SKM-1 (cell line): ENCODE results near the gene IL11RA.

Experiments used
- DNase-seq: peaks from one replicate; lab custom pipeline; 2025; ENCODE audit not compliant: unreplicated experiment; lab: John Stamatoyannopoulos, UW

The IL11RA gene

GRCh38 chr9:34652602-34653000 lies 616 bp downstream of the IL11RA start:
- no peak for DNase-seq

DNA sequence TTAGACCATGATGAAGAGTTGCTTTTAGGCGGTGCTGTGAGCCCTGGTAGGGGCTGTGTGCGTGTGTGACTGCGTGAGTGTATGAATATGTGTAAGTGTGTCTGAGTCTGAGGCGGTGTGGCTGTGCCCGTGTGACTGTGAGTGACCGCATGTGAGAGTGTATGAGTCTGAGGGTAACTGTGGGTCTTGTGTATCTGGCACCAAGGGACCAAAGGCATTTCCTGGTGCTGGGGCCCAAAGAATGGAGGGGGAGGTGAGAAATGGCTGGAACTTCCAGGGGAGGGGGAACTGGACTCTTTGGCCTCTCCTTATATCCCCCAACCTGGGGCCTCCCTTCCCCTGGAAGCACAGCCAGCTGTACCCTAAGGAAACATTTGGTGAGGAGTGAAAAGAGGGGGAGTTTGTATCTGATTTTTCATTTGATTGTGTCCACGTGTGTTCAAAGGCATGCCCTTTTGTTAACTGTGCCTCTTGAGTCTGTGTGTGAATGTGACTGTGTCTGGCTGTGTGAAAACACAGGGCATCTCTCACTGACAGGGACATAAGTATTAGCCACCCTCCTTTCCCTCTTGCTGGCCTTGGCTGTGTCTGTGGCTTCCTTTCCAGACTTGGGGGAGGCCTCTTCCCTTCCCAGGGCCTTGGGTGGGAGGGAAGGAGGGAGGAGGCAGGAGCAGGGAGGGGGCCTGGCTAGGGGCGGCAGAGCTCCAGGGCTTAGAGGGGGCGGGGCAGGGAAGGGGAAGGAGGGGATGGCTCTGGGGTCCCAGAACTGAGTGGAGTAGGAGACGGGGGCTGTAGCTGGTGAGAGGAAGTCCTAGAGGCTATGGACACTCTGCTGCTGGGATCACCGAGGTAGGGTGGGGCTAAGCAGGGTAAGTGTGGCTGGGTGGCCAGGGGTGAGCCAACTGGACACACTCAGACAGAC lies 1.4 kb downstream of the IL11RA start:
- no peak for DNase-seq

DNA sequence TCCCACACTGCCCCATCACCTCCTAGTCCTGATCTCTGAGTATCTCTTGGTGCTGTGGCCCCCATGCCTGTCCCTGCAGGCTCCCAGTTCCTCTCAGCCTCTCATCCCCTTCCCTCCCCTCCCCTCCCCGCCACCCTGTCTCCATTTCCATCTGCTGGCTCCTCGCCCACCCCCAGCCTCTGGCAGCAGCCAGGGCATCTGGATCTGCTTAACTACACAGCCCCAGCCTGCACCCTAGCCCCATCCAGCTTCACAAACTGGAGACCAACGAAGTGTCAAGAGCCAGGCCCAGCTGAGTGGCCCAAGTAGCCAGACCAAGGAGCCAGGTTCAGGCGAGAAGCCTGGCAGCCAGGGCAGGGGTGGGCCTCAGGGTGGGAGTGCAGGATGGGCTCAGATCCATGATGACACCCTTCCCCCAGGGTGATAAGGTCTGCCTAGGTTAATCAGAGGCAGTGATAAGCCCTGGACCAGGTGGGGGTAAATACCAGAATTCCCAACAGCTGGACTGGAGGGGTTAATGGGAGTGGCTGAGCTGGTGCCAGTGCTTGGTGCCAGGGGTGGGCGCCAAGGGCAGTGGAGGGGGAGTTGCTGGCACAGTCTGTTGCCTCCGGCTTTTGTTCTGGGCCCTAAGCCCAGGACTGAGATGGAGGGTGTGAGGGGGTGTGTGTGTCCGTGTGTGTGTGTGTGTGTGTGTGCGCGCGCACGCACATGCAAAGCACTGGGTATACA lies 2.5 kb downstream of the IL11RA start:
- no peak for DNase-seq

- no peak for DNase-seq
These were observed 3.4 kb downstream of the IL11RA start for GRCh38 chr9:34655394-34655793.

DNA sequence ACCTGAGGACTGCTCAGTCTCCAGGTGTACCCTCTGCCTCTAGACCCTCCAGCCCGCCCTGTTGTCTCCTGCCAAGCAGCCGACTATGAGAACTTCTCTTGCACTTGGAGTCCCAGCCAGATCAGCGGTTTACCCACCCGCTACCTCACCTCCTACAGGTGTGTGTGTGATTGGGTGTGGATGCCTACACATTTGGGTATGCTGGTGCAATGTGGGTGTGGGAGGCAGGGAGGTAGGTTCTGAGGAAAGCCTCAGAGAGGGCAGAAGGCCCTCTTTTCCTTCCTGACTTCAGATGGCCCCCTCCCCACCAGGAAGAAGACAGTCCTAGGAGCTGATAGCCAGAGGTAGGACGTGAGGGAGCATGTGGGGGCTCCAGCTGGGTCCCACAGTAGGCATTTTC lies 5.0 kb downstream of the IL11RA start:
- no peak for DNase-seq

GRCh38 chr9:34658461-34658860 lies 6.5 kb downstream of the IL11RA start:
- no peak for DNase-seq

DNA sequence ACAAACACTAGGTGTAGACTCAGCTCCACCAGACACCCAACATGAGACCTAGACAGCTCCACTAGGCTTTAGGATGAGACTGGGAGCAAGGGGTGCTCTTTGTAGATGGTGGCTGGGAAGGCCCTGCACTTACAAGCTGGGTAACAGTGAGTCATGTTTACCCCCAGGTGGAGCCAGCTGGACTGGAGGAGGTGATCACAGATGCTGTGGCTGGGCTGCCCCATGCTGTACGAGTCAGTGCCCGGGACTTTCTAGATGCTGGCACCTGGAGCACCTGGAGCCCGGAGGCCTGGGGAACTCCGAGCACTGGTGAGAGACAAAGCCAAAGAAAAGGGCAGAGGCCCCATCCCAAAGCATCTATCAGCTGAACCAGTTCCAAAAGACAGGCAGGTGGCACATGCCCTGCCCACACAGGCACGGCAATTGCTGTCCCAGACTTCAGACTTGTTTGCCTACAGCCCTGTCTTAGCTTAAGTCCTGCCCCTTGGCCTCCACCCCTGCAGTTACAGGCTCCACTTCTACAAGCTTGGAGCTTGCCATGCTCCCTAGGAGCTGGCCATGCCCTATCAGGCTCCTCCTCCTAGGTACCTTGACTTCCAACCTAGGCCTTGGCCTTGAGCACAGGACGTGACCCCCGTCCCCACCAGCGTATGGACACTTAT lies 7.7 kb downstream of the IL11RA start:
- DNase-seq = no peak

DNA sequence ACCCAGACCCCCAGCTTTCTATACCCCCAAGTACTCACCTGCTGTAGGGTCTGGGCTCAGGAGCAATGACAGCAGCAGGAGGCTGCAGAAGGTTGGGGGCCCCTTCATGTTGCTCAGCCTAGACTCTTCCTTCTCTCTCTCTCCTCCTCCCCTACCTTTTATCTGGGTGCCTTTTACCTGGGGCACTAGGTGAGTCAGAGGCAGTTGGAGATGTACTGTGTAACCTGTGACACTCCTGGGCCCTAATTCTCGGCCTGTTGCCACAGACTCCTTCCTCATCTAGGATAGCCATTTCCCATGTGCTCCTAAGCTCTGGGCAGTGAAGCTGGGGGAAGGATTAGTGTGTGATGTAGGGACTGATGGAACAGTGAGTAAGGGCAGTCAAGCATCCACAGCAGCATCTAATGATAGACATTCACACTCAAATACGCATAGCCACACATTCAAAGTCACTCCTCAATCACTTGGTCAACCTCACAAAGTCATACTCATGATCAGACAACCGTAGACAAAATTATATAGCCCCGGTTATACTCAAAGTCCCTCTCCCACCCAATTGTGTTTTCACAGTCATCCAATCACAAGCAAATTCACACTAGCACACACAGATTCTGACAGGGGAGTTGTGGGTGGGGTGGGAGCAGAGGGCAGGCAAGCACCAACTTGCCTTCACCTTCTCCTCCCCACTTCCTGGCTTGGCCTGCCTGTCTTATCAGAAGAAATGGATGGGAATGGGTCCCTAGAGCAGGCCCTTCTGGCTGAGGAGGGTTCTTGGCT lies 10.7 kb downstream of the IL11RA start, which contains the start of gene CCL27:
CCL27 (minus strand) TSS at position 132 of the 777 bp plus-strand sequence; CDS start at position 108, 24 bp downstream.
- DNase-seq = no peak

- no peak for DNase-seq
These were observed 11.3 kb downstream of the IL11RA start for GRCh38 chr9:34663303-34663605.

- peak; percentile 70 for DNase-seq
These were observed 12.5 kb downstream of the IL11RA start for GRCh38 chr9:34664281-34665066.

DNA sequence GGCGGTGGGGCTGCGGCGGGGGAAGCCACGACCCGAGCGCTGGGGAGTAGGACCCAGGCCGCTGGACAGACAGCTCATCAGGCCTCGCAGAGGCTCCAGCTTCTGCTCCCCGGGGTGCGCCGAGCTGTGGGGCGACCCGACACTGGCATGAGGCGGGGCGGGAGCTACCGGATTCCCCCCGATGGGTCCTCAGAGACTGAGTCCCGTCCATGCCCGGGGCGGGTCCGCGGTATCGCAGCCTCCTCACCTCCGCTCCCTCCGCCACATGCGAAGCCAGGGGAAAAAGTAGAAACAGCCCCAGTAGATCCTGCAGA lies 13.0 kb downstream of the IL11RA start:
- no peak for DNase-seq

GRCh38 chr9:34665381-34666250 lies 13.6 kb downstream of the IL11RA start:
- peak; percentile 94 for DNase-seq

DNA sequence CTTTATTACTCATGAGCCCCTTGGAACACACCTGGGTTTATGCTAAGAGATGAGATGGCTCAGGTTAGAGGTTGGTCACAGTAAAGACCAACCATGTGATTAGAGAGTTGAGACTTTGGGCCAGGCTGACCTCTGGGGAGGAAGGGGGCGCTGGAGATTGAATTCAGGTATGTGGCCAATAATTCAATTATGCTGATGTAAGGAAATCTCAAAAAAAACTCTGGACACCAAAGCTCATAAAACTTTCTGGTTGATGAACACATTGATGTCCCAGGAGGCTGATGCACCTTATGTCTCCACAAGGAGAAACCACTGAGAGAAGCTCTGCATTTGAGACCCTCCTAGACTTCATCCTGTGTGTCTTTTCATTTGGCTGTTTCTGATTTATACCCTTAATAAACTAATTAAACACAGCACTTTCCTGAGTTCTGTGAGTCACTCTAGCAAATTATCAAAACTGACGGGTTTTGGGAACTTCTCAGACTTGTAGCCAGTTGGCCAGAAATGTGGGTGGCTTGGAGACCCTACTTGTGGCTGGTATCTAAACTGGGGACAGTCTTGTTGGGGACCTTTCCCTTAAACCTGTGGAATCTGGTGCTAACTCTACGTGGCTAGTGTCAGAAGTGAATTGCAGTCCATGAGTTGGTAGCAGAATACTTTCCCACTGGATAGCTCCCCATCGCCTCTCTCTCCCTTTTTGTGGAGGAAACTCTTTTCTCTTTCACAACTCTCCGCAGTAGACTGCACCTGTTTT lies 18.0 kb downstream of the IL11RA start:
- DNase-seq = no peak

DNA sequence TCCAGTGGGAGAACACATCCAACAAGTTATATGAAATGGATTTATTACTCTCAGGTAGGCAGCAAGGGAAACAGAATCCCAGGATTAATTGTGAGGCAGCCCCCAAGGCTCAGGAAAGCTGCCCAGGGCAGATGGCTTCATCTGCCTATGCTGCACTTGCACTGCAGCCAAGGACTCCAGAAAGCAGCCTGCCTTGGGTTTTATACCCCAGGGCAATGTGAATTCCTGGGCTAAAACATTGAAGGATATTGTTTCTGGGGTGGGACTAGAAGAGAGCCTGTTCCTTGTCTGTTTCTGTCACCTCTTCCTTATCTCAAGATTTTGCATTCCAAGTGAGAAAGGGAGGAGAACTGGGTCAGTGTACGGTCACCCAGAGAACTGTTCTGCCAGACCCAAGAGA lies 19.3 kb downstream of the IL11RA start:
- no peak for DNase-seq

GRCh38 chr9:34674440-34674839 lies 22.5 kb downstream of the IL11RA start:
- DNase-seq = no peak

GRCh38 chr9:34675048-34675714 lies 23.2 kb downstream of the IL11RA start:
- peak; percentile 59 for DNase-seq

- no peak for DNase-seq
These were observed 23.9 kb downstream of the IL11RA start for GRCh38 chr9:34675869-34676268.

DNA sequence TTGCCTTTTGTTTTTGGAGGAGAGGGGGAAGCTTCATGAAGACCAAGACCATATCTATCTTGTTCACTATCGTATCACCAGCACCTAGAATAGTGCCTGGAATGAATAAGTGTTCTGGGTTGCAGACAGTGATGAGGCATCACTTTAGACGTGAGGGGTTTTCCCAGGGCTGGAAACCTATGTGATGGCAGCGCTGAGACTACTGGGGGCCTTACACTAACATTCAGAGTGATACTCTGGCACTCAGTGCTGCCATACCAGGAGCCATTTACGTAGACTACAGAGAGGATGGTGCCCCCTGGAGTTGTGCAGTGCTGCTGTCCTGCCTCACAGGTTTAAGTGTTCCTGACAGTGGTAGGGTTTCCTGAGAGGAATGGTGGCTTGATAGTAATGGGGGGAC lies 32.2 kb downstream of the IL11RA start:
- no peak for DNase-seq
